Liver (tissue), 9 donors: ENCODE data around the gene POU2F3. TPM values are rescaled to one million over a fixed set of nuclear protein-coding genes. Genes with fewer than 3 reads are reported as not detected.

Experiments
- DNase-seq: peaks from one replicate; pipeline ENCODE4 v3.0.0-alpha.2; 2017; ENCODE audit warnings: low spot score
- H3K27ac ChIP-seq, 2 donors: one replicate each; pipeline ENCODE4 v1.7.0; 2013; ENCODE audit warnings: inconsistent platforms in 2 of 2, low read length in 2 of 2, control low read depth in 1 of 2, low read depth in 1 of 2, mild to moderate bottlenecking in 1 of 2
- H3K27me3 ChIP-seq, 4 donors: one replicate each; pipeline versions ENCODE4 v1.6.1 to v1.7.0; 2013; ENCODE audit warnings: low read length in 3 of 4, inconsistent platforms in 1 of 4, mild to moderate bottlenecking in 1 of 4, moderate library complexity in 1 of 4; ENCODE audit not compliant: control insufficient read depth in 4 of 4, insufficient read depth in 4 of 4
- H3K36me3 ChIP-seq, 4 donors: one replicate each; pipeline versions ENCODE4 v1.6.1 to v1.7.0; 2013; ENCODE audit warnings: low read length in 3 of 4, mild to moderate bottlenecking in 3 of 4, low read depth in 1 of 4, moderate library complexity in 1 of 4; ENCODE audit not compliant: control insufficient read depth in 4 of 4, insufficient read depth in 3 of 4
- H3K4me1 ChIP-seq, 4 donors: one replicate each; pipeline versions ENCODE4 v1.6.1 to v1.7.0; 2013; ENCODE audit warnings: low read length in 3 of 4, mild to moderate bottlenecking in 3 of 4, moderate library complexity in 1 of 4; ENCODE audit not compliant: control insufficient read depth in 4 of 4, insufficient read depth in 4 of 4
- H3K4me3 ChIP-seq, 3 donors: one replicate each; pipeline versions ENCODE4 v1.6.1 to v1.7.0; 2013; ENCODE audit warnings: low read length in 3 of 3, control low read depth in 1 of 3, low read depth in 1 of 3, mild to moderate bottlenecking in 1 of 3
- H3K9ac ChIP-seq, 2 donors: one replicate each; pipeline ENCODE4 v1.7.0; 2013; ENCODE audit warnings: low read length in 2 of 2, mild to moderate bottlenecking in 2 of 2, moderate library complexity in 2 of 2, control low read depth in 1 of 2, low read depth in 1 of 2
- H3K9me3 ChIP-seq, 4 donors: one replicate each; pipeline versions ENCODE4 v1.6.1 to v1.7.0; 2013; ENCODE audit warnings: low read length in 3 of 4; ENCODE audit not compliant: control insufficient read depth in 4 of 4
- CTCF ChIP-seq: fragments of 150-350 bp; IDR thresholded peaks from 2 replicates; pipeline ENCODE4 v1.5.1; 2017; ENCODE audit warnings: improper control_type of control experiment, low read depth, low read length; ENCODE audit not compliant: missing input control
- EGR1 ChIP-seq, 2 donors: IDR thresholded peaks; 2 replicates each; pipeline ENCODE4 v1.6.1; 2016 to 2018; ENCODE audit warnings: antibody characterized with exemption in 2 of 2, low read depth in 2 of 2
- FOXA1 ChIP-seq: IDR thresholded peaks from 2 replicates; pipeline ENCODE4 v1.6.1; 2016; ENCODE audit warnings: antibody characterized with exemption
- FOXA2 ChIP-seq: IDR thresholded peaks from 2 replicates; pipeline ENCODE4 v1.6.1; 2016; ENCODE audit warnings: antibody characterized with exemption
- GABPA ChIP-seq, 2 donors: IDR thresholded peaks in 1 of 2; conservative IDR thresholded peaks in 1 of 2; 2 replicates each; pipeline ENCODE4 v1.6.1; 2016; ENCODE audit warnings: antibody characterized with exemption in 2 of 2, mild to moderate bottlenecking in 1 of 2, moderate library complexity in 1 of 2
- HNF4A ChIP-seq, 2 donors: conservative IDR thresholded peaks; 2 replicates each; pipeline ENCODE4 v1.6.1; 2016; ENCODE audit warnings: antibody characterized with exemption in 2 of 2, mild to moderate bottlenecking in 2 of 2
- NR2F2 ChIP-seq: IDR thresholded peaks from 2 replicates; pipeline ENCODE4 v1.6.1; 2016; ENCODE audit warnings: antibody characterized with exemption
- RAD21 ChIP-seq, 2 donors: IDR thresholded peaks; 2 replicates each; pipeline ENCODE4 v1.6.1; 2016; ENCODE audit warnings: antibody characterized with exemption in 2 of 2, mild to moderate bottlenecking in 2 of 2
- REST ChIP-seq: IDR thresholded peaks from 2 replicates; pipeline ENCODE4 v1.6.1; 2016; ENCODE audit warnings: antibody characterized with exemption, mild to moderate bottlenecking
- SP1 ChIP-seq: IDR thresholded peaks from 2 replicates; pipeline ENCODE4 v1.6.1; 2018; ENCODE audit warnings: antibody characterized with exemption, mild to moderate bottlenecking
- TAF1 ChIP-seq: conservative IDR thresholded peaks from 2 replicates; pipeline ENCODE4 v1.6.1; 2016; ENCODE audit warnings: antibody characterized with exemption, mild to moderate bottlenecking
- ZBTB33 ChIP-seq: IDR thresholded peaks from 2 replicates; pipeline ENCODE4 v1.6.1; 2016; ENCODE audit warnings: antibody characterized with exemption
- WGBS: extraction: QIAGEN DNeasy Blood & Tissue Kit; methylation state at CpG from one replicate; pipeline ENCODE4 v1.1.7; 2013; 5-methylcytosine and 5-hydroxymethylcytosine counted together
- polyA plus RNA-seq, 2 donors: library from polyadenylated mRNA; stranded (reverse) in 1 of 2; unstranded in 1 of 2; fragments of 200-250 nt in 1 of 2; fragments of >200 nt in 1 of 2; fragmentation: Nextera tagmentation in 1 of 2; extraction: Ambion mirVana in 1 of 2; gene quantifications; one replicate each; pipeline versions ENCODE4 v1.2.1 to v1.2.3, GENCODE V29; 2013 to 2015
- total RNA-seq, 2 donors: library from RNA; depleted of rRNA; stranded (reverse); fragments of >200 nt; gene quantifications; one replicate each; pipeline ENCODE4 v1.2.3, GENCODE V29; 2014
- donor health status: healthy.
- donor health status: healthy.
- donor health status: healthy.
- donor health status: healthy.
- donor health status: healthy.

The POU2F3 gene
- total and polyA plus RNA-seq, 4 donors = not detected

GRCh38 chr11:120318906-120319305, 79.0 kb downstream of the POU2F3 start:
- Histone ChIP-seq H3K27ac (no peak overlapping the region), H3K27me3 (peaks cover 0 to 2% (median 0%) of the 10 kb centered on the region in 4 donors), H3K36me3 (no peaks in the 10 kb centered on the region), H3K9ac (no peak overlapping the region), H3K4me3 (no peak overlapping the region), H3K9me3 (no peaks in the 10 kb centered on the region), H3K4me1 (no peaks in the 10 kb centered on the region)
- WGBS = 87% methylated on average over 4 of the region's 4 CpGs
- no peak for DNase-seq
- no peak for TF ChIP-seq RAD21 (IDR thresholded peaks at IDR 0.05)
- no peak for TF ChIP-seq CTCF
- no peak for TF ChIP-seq EGR1 (IDR thresholded peaks at IDR 0.05; ENCODE audit: low read depth in 2 of 2)
- no peak for TF ChIP-seq HNF4A (conservative IDR thresholded peaks at IDR 0.05)
- TF ChIP-seq FOXA2 = no peak
- TF ChIP-seq ZBTB33 = no peak
- no peak for TF ChIP-seq FOXA1
- TF ChIP-seq NR2F2 = no peak
- TF ChIP-seq REST = no peak
- no peak for TF ChIP-seq GABPA (IDR thresholded peaks at IDR 0.05 in 1 of 2, conservative IDR thresholded peaks at IDR 0.05 in 1 of 2)
- TF ChIP-seq TAF1 = no peak

- Histone ChIP-seq H3K27ac (peak within 1 kb of the TSS; percentile 64), H3K27me3 (peaks cover 0 to 3% (median 1%) of the 10 kb centered on the region in 4 donors), H3K4me3 (peak within 1 kb of the TSS; percentile 41 to 64 (median 55)), H3K9me3 (no peaks in the 10 kb centered on the region), H3K36me3 (no peaks in the 10 kb centered on the region), H3K4me1 (peaks cover 0 to 13% (median 10%) of the 10 kb centered on the region in 4 donors), H3K9ac (peak within 1 kb of the TSS in 1 of 2 donors; percentile 27)
- WGBS = 3% methylated on average over 84 of the region's 84 CpGs
- DNase-seq = peak; percentile 57
- TF ChIP-seq EGR1 (IDR thresholded peaks at IDR 0.05; ENCODE audit: low read depth in 2 of 2) (no peak), RAD21 (IDR thresholded peaks at IDR 0.05) (no peak), GABPA (IDR thresholded peaks at IDR 0.05 in 1 of 2, conservative IDR thresholded peaks at IDR 0.05 in 1 of 2) (no peak), FOXA1 (no peak), SP1 (no peak), NR2F2 (no peak), CTCF (no peak)
These were observed 85.2 kb downstream of the POU2F3 start, which contains the start of gene TLCD5 for GRCh38 chr11:120324932-120325810. TSS of gene TLCD5 (plus strand) at chr11:120325299. CDS start at chr11:120327442, 2,143 bp downstream.
